ENCODE data around the gene ERFE.

Gene ERFE

GRCh38 chr2:238216651-238217184, 57.9 kb downstream of the ERFE start:
- H3K27ac ChIP-seq (ENCODE audit: low read length): no peak overlapping the region
- H2AFZ ChIP-seq (ENCODE audit: low read depth, low read length): no peak overlapping the region
- H3K27me3 ChIP-seq (ENCODE audit: low read depth, low read length): peaks cover 7% of the 10 kb centered on the region; the same call in 1 of the 2 replicates
- H3K79me2 ChIP-seq (ENCODE audit: low read length): no peaks in the 10 kb centered on the region
- H3K4me2 ChIP-seq (ENCODE audit: low read length): no peak overlapping the region
- H3K4me3 ChIP-seq (ENCODE audit: low read length): no peak overlapping the region
- TF ChIP-seq EZH2phosphoT487 (IDR thresholded peaks at IDR 0.05; ENCODE audit: low read depth): no peak
- no peak for TF ChIP-seq CTCF (IDR thresholded peaks at IDR 0.05; ENCODE audit: low read depth, low read length)
- H3K4me1 ChIP-seq (ENCODE audit: low read length): no peaks in the 10 kb centered on the region
- H4K20me1 ChIP-seq (ENCODE audit: insufficient read depth, low read length): no peaks in the 10 kb centered on the region
- no peak overlapping the region for H3K9ac ChIP-seq (ENCODE audit: low read length)
- no peaks in the 10 kb centered on the region for H3K9me3 ChIP-seq (ENCODE audit: insufficient read depth, low read length)
- no peaks in the 10 kb centered on the region for H3K36me3 ChIP-seq (replicated peaks; ENCODE audit: low read depth, low read length)

All from OCI-LY3 (cell line).